Adrenal gland (tissue), 5 donors: ENCODE data around the gene PAX4.

Experiments used
- CTCF ChIP-seq, 6 experiments: fragments of 450-650 bp in 4 of 6; fragments of 200-600 bp in 2 of 6; sonication (generic) in 1 of 6; IDR thresholded peaks; 1 replicate in 5 of 6; 2 replicates in 1 of 6; pipeline versions ENCODE4 v1.5.1 to v1.8.0; 2016 to 2021; ENCODE audit warnings: antibody characterized with exemption in 6 of 6, mild to moderate bottlenecking in 2 of 6, moderate library complexity in 1 of 6
- POLR2A ChIP-seq, 2 donors: fragments of 450-650 bp; IDR thresholded peaks; one replicate each; pipeline ENCODE4 v1.6.1; 2017; ENCODE audit warnings: antibody characterized with exemption in 2 of 2, mild to moderate bottlenecking in 2 of 2, moderate library complexity in 1 of 2
- donor health status: DM: no; HTN: no; CAD: no.

GRCh38 chr7:127571741-127572505 is 46.0 kb downstream of the PAX4 start:
- TF ChIP-seq CTCF (IDR thresholded peaks at IDR 0.05) (no peak), POLR2A (IDR thresholded peaks at IDR 0.05) (no peak)
